Activated T-helper 2 cell treated with anti-CD3 and anti-CD28 coated beads, Interferon-gamma antibody, Interleukin-2, Interleukin-4, amounts not matched to agents 10 μg/mL and 5 μg/mL and 100 μg/mL, durations not matched to agents 14 hours and 24 hours and 36 hours (primary cell): Measurements from ENCODE around the gene RAB4B. TPM values are rescaled to one million over a fixed set of nuclear protein-coding genes. Genes with fewer than 3 reads are reported as not detected.
"Not testable (repeated sequence)": the region's sequence is repeated elsewhere in the genome, so short reads cannot be mapped to it uniquely, and the experiment has no call there.

ENCODE experiments used
- DNase-seq: peaks from one replicate; pipeline ENCODE4 v3.0.0; 2021; ENCODE audit warnings: low spot score
- H3K27ac Mint-ChIP-seq: one replicate; pipeline ENCODE4 v1.8.0; 2021; ENCODE audit warnings: mixed read lengths
- H3K27me3 Mint-ChIP-seq: one replicate; pipeline ENCODE4 v1.8.0; 2021; ENCODE audit warnings: low read depth, mixed read lengths
- H3K36me3 Mint-ChIP-seq: one replicate; pipeline ENCODE4 v1.8.0; 2021; ENCODE audit warnings: low read depth, mixed read lengths
- H3K4me1 Mint-ChIP-seq: one replicate; pipeline ENCODE4 v1.8.0; 2021; ENCODE audit warnings: low read depth, mixed read lengths
- H3K4me3 Mint-ChIP-seq: one replicate; pipeline ENCODE4 v1.8.0; 2021; ENCODE audit warnings: low read depth, mild to moderate bottlenecking, moderate library complexity, mixed read lengths
- H3K9me3 Mint-ChIP-seq: one replicate; pipeline ENCODE4 v1.8.0; 2021; ENCODE audit warnings: mixed read lengths
- intact Hi-C: fragments of 100-400 bp; cut with micrococcal nuclease; formaldehyde crosslinking; loops from one replicate; pipeline ENCODE4 v1.15.1; 2023
- total RNA-seq: library from RNA; stranded (reverse); gene quantifications from 2 replicates; pipeline ENCODE4 v1.2.3, GENCODE V29; 2022

The RAB4B gene
- total RNA-seq, 1 donor from 2014 or later = 50.1 TPM

GRCh38 chr19:40826699-40827385 lies 48.8 kb downstream of the RAB4B start:
- DNase-seq = peak; percentile 55
- H3K27me3 Mint-ChIP-seq, H3K36me3 Mint-ChIP-seq, H3K27ac Mint-ChIP-seq, H3K9me3 Mint-ChIP-seq, H3K4me3 Mint-ChIP-seq, intact Hi-C loops: not testable (repeated sequence)
- peaks cover 12% of the 10 kb centered on the region for H3K4me1 Mint-ChIP-seq

- Mint-ChIP-seq H3K4me3 (no peak overlapping the region), H3K27ac (no peak overlapping the region), H3K9me3 (no peaks in the 10 kb centered on the region), H3K27me3 (no peaks in the 10 kb centered on the region), H3K4me1 (peaks cover 13% of the 10 kb centered on the region), H3K36me3 (peaks cover 9% of the 10 kb centered on the region)
- intact Hi-C loops = no loop called here
- DNase-seq = no peak
Measured at GRCh38 chr19:40827386-40828247, 49.6 kb downstream of the RAB4B start.

- H3K27ac Mint-ChIP-seq = no peak overlapping the region
- DNase-seq = no peak
- no peak overlapping the region for H3K4me3 Mint-ChIP-seq
- H3K9me3 Mint-ChIP-seq = no peaks in the 10 kb centered on the region
- no peaks in the 10 kb centered on the region for H3K27me3 Mint-ChIP-seq
- intact Hi-C loops = no loop called here
- H3K4me1 Mint-ChIP-seq = peaks cover 17% of the 10 kb centered on the region
- peaks cover 9% of the 10 kb centered on the region for H3K36me3 Mint-ChIP-seq
Measured at GRCh38 chr19:40829205-40829604, 51.2 kb downstream of the RAB4B start.

- H3K4me3 Mint-ChIP-seq, H3K27ac Mint-ChIP-seq, DNase-seq, H3K27me3 Mint-ChIP-seq, H3K9me3 Mint-ChIP-seq, intact Hi-C loops, H3K36me3 Mint-ChIP-seq: not testable (repeated sequence)
- peaks cover 17% of the 10 kb centered on the region for H3K4me1 Mint-ChIP-seq
Measured at GRCh38 chr19:40830741-40831140, 52.7 kb downstream of the RAB4B start.

- H3K27me3 Mint-ChIP-seq = no peaks in the 10 kb centered on the region
- H3K36me3 Mint-ChIP-seq = peaks cover 7% of the 10 kb centered on the region
- no peak overlapping the region for H3K4me3 Mint-ChIP-seq
- H3K4me1 Mint-ChIP-seq = peaks cover 14% of the 10 kb centered on the region
- DNase-seq = no peak
- no peaks in the 10 kb centered on the region for H3K9me3 Mint-ChIP-seq
- intact Hi-C loops = no loop called here
- no peak overlapping the region for H3K27ac Mint-ChIP-seq
Measured at GRCh38 chr19:40831502-40832430, 53.7 kb downstream of the RAB4B start.

GRCh38 chr19:40832431-40832790 lies 54.4 kb downstream of the RAB4B start:
- H3K27ac Mint-ChIP-seq, DNase-seq, H3K4me1 Mint-ChIP-seq, intact Hi-C loops, H3K36me3 Mint-ChIP-seq, H3K4me3 Mint-ChIP-seq, H3K9me3 Mint-ChIP-seq, H3K27me3 Mint-ChIP-seq: not testable (repeated sequence)

- not testable (repeated sequence) for H3K36me3 Mint-ChIP-seq, H3K4me3 Mint-ChIP-seq
Measured at GRCh38 chr19:40833728-40834533, 55.9 kb downstream of the RAB4B start.

GRCh38 chr19:40836754-40837429 lies 58.8 kb downstream of the RAB4B start:
- Mint-ChIP-seq H3K9me3 (no peaks in the 10 kb centered on the region), H3K36me3 (no peaks in the 10 kb centered on the region), H3K27me3 (peaks cover 11% of the 10 kb centered on the region), H3K4me3 (no peak overlapping the region), H3K4me1 (peaks cover 8% of the 10 kb centered on the region), H3K27ac (no peak overlapping the region)
- no peak for DNase-seq
- intact Hi-C loops = no loop called here

More at GRCh38 chr19:40833728-40834533, 55.9 kb downstream of the RAB4B start:
- intact Hi-C loops, H3K9me3 Mint-ChIP-seq, H3K27ac Mint-ChIP-seq, DNase-seq, H3K4me1 Mint-ChIP-seq, H3K27me3 Mint-ChIP-seq: not testable (repeated sequence)

- DNase-seq, H3K4me3 Mint-ChIP-seq, H3K4me1 Mint-ChIP-seq, H3K9me3 Mint-ChIP-seq, intact Hi-C loops, H3K36me3 Mint-ChIP-seq, H3K27ac Mint-ChIP-seq: not testable (repeated sequence)
- peaks cover 14% of the 10 kb centered on the region for H3K27me3 Mint-ChIP-seq
Measured at GRCh38 chr19:40838477-40838876, 60.4 kb downstream of the RAB4B start.

- H3K27ac Mint-ChIP-seq, DNase-seq, H3K4me3 Mint-ChIP-seq, H3K36me3 Mint-ChIP-seq, H3K9me3 Mint-ChIP-seq, intact Hi-C loops: not testable (repeated sequence)
- peaks cover 18% of the 10 kb centered on the region for H3K27me3 Mint-ChIP-seq
- peaks cover 14% of the 10 kb centered on the region for H3K4me1 Mint-ChIP-seq
Measured at GRCh38 chr19:40842012-40842411, 64.0 kb downstream of the RAB4B start.

GRCh38 chr19:40842997-40843652 lies 65.1 kb downstream of the RAB4B start:
- DNase-seq, intact Hi-C loops, H3K9me3 Mint-ChIP-seq, H3K36me3 Mint-ChIP-seq, H3K27ac Mint-ChIP-seq, H3K4me3 Mint-ChIP-seq: not testable (repeated sequence)
- H3K4me1 Mint-ChIP-seq = peaks cover 15% of the 10 kb centered on the region
- peaks cover 29% of the 10 kb centered on the region for H3K27me3 Mint-ChIP-seq
